HG03139 (cell line): ENCODE results near the gene CAMK2D.

Experiments
- ATAC-seq: cut with Tn5 transposase; IDR thresholded peaks from one replicate; pipeline ENCODE4 v1.9.1; 2021; ENCODE audit not compliant: unreplicated experiment

Gene CAMK2D

GRCh38 chr4:113576947-113577678 is 184.4 kb downstream of the CAMK2D start:
- no peak for ATAC-seq

- no peak for ATAC-seq
These were observed 186.1 kb downstream of the CAMK2D start for GRCh38 chr4:113575401-113575800.

DNA sequence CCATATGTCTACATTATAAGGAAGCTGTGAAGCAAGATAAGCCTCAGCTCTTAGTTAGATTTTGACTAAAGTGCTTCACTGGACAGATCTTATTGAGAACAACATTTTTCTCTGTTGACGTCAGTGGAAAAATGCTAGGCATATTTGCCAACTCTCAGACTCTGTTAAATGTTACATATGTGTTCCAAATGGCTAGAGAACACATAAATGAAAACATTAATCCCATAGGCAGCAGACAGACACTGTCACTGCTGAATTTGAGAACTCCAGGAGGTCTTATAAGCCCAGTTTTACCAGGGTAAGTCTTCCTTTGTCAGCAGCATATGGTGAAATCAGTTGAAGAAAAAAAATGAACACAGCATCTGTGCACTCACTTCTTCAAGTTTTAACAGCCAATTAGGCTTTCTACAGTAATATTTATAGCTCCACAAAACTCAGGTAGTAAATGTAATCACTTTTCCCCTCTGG is 186.9 kb downstream of the CAMK2D start:
- no peak for ATAC-seq

GRCh38 chr4:113572620-113573019 is 188.9 kb downstream of the CAMK2D start:
- no peak for ATAC-seq

DNA sequence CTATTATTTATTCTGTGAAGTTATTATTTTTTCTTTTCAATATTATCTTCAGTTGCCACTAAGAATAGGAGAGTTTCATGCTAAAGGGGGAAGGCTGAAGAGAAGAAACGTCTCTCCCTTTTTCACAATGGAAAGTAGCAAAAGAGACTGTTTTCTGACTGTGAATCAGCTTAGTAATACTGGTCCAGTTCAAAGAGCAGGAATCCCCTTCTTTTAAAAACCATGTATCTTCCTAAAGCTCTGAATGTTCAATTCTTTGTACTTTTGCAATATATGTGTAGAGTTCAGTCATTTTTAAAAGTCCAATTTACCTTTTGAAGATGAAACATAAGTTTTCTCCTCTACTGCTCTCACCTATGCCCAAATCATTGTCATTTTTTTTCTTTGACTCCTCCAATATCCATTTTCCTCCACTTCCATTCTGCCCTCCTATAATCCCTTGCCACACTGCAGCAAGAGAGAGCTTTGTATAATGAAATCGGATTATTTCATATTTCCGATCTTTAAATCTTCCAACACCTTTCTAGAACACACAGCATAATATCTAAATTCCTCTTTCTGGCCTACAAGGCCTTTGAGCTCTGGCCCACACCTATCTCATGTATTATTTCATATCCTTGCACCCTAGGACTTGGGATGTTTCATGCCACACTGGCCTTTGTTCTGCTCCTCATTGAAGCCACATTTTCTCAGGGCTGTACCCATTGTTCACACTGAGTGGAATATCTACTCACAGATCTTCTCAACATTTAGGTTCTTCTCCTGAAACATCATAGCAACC is 195.3 kb downstream of the CAMK2D start:
- no peak for ATAC-seq

- no peak for ATAC-seq
These were observed 195.9 kb downstream of the CAMK2D start for GRCh38 chr4:113565702-113566012.

- ATAC-seq = peak; percentile 21
These were observed 197.0 kb downstream of the CAMK2D start for GRCh38 chr4:113564493-113564892.

DNA sequence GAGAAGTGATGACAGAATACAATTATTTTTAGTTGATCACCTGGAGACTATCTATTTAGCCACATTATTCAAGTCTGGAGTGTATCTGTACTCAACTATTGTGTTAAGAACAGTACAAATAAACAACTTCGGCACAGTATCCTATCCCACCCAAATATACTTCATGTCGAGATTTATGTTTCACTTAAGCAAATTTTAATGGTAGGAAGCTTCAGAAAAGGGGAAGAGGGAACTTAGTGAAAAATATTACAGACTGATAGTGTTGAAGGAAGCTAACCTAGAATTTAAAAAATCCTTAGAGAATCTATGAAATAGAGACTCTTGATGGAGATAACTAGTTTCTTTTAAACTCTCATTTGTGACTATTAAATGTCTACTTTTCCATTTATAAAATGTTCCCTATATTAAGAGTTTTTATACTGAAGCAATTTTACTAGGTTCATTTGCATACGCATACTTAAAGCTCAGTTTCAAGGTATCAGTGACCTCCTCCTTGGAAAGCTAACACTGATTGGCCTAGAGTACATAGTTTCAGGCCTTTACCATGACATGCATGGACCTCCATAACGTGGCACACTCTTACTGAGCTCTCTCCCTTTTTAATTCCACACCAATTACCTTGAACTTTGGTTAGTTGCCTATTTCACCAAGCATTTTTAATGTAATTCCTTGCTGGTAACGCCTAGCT is 197.7 kb downstream of the CAMK2D start:
- no peak for ATAC-seq

GRCh38 chr4:113561758-113562157 is 199.8 kb downstream of the CAMK2D start:
- ATAC-seq = no peak

- ATAC-seq = no peak
These were observed 200.4 kb downstream of the CAMK2D start for GRCh38 chr4:113561092-113561491.

DNA sequence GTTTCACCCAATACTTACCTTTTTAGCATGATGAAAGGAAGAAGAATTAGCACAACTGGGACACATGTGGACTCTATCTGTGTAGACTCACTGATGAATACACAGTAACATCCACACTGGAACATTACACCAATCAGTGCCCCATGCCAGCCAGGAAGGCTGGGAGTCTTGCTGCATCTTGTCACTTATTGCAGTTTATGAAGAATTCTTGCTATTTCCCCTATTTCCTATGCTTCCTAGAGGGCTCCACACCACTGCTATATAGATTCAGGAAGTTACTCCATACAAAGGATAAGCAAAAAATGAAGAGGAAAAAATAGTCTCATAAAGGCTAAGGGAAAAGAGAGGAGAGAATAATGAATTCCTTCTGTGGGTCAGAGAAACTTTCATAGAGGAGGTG is 201.0 kb downstream of the CAMK2D start:
- no peak for ATAC-seq

- no peak for ATAC-seq
These were observed 201.6 kb downstream of the CAMK2D start for GRCh38 chr4:113559947-113560346.

DNA sequence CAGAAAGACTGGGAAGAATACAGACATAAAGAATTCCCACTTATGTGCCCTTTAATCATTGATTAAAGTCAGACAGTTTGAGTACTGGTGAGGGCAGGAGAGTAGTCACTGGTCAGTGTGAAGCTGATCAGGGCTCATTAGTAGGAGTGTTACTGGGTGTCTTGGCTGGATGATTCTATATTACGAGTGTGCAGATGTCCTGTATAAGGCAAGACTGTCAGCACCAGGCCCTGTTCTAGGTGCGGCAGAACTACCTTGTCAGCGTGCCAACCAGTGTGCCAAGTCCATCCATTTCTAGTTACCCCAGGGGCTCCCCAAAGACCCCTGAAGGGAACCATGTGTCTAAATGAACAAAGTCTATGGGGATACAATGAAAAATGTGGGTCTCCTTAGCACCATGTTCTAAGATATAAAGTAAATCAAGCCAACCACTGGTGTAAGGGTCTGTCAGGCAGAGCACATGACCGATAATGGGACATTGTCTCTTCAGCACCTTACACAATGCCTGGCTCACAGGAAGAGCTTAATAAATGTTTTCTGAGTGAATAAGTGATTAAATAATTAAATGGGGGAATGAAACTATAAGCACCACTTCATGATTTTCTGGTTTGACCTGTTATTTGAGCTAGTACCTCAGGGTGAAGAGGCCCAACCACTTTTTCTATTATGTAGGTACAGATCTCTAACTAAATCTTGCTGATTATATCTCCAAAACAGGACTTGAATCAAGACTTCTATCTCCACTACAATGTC is 205.0 kb downstream of the CAMK2D start:
- no peak for ATAC-seq

GRCh38 chr4:113555868-113556267 is 205.7 kb downstream of the CAMK2D start:
- no peak for ATAC-seq

DNA sequence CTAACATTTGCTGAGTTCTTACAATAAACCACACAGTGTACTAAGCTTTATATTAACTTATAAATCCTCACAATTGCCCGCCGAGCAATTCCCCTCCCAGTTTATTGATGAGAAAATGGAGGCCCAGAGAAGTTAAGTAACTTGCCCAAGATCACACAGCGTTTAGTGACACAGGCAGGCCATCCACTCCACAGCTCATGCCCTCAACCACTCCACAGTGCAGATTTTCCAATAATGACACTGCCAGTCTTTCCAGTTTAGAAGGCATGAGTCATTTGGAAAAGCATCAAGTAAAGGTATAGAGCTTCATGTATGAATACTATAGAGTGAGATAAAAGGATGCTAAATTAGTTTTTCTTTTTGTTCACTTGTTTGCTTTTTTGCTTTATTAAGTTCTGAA is 208.5 kb downstream of the CAMK2D start:
- ATAC-seq = no peak

DNA sequence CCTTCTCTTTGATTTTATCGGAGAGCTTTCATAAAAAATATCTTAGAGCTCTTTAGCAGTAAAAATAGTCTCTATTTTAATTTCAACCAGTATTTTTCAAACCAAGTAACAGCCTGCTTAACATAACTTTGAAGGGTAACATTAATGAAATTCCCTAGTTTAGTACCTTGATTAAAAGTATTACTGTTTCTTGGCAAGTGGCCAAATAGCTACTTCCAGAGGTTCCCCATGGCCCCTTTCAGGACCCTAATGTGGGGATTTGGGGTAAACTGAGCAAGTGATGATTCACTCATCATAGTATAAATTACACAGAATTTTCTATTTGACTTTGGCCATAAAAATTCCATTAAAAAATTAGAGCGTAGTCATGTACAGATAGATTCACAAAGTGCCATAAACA is 211.0 kb downstream of the CAMK2D start:
- ATAC-seq = no peak

DNA sequence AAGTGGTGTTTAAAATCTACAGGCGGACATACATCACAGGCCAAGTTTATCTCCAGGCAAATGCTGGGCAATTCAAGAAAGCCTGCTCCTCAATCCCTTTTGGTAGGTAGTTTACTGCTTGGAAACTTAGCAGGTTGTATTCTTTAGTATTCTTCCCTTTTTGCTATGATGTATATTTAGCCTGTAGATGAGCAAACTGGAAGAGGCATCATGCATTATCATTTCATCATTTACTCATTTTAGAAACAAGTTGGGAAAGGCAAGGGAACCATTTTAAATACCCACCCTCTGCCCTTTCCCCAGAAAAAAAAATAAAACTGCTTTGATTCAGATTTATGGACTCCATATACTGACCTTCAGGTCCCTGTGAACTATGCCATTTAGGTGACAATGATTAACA is 213.2 kb downstream of the CAMK2D start:
- ATAC-seq = no peak

GRCh38 chr4:113547487-113548042 is 214.0 kb downstream of the CAMK2D start:
- ATAC-seq = peak; percentile 99

- no peak for ATAC-seq
These were observed 219.6 kb downstream of the CAMK2D start for GRCh38 chr4:113541933-113542332.

GRCh38 chr4:113540859-113541258 is 220.7 kb downstream of the CAMK2D start:
- no peak for ATAC-seq

GRCh38 chr4:113539408-113539807 is 222.1 kb downstream of the CAMK2D start:
- ATAC-seq = peak; percentile 63
